ENCODE data around the gene ADAMTS9.

- TF ChIP-seq POLR2AphosphoS5 (IDR thresholded peaks at IDR 0.05; ENCODE audit: low read depth, low read length) (no peak), POLR2A (IDR thresholded peaks at IDR 0.05; ENCODE audit: low read depth, low read length) (no peak), TAF1 (IDR thresholded peaks at IDR 0.05; ENCODE audit: low read depth, low read length) (no peak), SPI1 (IDR thresholded peaks at IDR 0.05; ENCODE audit: low read depth, low read length) (no peak), POU2F2 (IDR thresholded peaks at IDR 0.05; ENCODE audit: low read depth, low read length) (no peak), PAX5 (IDR thresholded peaks at IDR 0.05; ENCODE audit: insufficient read depth, low read length, severe bottlenecking) (no peak)
Measured at GRCh38 chr3:64530434-64531049, 157.3 kb downstream of the ADAMTS9 start.
